CD4-positive, alpha-beta T cell treated with Interleukin-1 beta for 1 hour (primary cell): ENCODE measurements around the gene SOAT2.
A peak's percentile ranks its signal among the peaks of the same experiment; 100 is the strongest.
"Not testable (repeated sequence)": the region's sequence is repeated elsewhere in the genome, so short reads cannot be mapped to it uniquely, and the experiment has no call there.

Experiments used
- DNase-seq, 2 donors: peaks; one replicate each; pipeline ENCODE4 v3.0.0-alpha.2; 2020 to 2022

SOAT2 gene

DNA sequence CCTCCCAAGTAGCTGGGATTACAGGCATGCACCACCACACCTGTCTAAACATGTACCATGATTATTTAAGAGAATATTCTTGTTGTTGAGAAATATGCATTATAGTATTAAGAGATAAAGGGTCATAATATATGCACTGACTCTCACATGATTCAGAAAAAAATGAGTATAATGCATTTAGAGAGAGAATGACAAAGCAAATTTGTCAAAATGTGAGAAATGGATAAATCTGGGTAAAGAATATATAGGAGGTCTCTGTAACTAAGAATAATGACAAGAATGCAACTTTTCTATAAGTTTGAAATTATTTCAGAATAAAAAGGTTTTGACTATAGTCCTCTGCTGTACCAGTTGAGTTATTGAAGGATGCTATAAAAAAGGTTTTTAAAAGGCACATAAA lies 49.1 kb downstream of the SOAT2 start:
- DNase-seq, result no peak

DNA sequence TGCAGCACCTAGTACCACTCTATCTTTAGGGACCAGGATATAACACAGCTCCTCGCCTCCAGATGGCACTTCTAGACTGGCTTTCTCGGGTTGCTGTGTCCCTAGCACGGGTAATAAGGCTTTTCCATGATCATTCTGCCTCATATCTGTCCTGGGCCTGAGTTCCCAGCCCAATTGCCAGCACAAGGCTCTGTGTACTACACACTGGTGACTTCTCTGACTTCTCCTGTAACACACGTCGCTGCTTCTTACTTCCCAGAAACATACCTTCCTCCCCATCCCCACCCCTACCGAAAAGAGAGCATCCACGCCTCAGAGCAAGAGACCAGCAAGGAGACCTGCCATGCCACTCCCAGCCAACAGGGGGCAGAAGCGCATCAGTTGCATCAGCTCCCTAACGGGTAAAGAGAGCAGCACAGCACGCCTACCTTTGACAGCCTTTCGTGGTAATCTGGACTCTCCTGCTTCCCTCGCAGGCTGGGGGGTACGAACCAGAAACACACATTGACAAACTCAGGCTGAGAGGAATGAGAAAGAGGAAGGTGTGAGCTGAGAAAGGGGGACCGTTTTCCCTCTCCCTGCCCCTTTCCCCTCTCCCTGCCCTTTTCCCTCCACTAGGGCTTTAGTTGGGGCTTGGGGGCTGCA lies 56.0 kb downstream of the SOAT2 start:
- peak; percentile 86 to 91 for DNase-seq

DNA sequence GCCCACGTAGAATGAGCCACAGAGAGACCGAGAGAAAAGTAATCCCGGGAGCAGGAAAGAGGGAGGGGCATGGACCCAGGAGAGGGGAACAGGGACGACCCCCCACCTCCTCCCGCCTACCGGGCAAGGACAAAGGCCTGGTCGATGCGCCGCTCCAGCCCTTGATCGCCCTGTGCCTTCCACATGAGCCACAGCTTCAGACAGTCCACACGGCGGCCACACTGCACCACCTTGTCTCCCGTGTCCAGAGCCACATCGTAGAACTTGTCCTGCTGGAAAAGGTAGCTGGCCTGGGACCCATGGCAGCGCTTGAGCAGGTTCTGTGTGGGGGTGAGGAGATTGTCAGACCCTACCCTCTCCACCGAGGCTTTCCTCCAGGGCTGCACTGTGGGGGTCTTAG lies 56.7 kb downstream of the SOAT2 start:
- no peak for DNase-seq

DNA sequence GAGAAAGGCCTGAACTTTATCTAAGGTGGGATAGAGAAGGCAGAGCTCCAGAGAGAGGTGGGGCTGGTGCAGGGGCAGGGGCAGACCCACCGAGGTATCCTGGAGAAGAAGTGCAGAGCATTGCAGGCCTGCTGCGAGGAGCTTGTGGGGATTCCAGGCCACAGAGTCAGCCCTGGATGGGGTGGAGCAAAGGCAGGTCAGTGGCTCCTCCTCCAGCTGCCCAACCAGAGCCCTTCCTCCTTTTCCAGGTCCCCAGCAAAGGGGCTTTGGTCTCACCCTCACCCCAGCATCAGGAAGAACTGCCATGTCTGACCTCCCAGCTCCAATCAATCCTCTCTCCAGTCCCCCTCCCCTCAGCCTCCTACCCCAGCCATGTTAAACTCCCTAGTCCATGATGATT lies 57.4 kb downstream of the SOAT2 start:
- no peak for DNase-seq

DNA sequence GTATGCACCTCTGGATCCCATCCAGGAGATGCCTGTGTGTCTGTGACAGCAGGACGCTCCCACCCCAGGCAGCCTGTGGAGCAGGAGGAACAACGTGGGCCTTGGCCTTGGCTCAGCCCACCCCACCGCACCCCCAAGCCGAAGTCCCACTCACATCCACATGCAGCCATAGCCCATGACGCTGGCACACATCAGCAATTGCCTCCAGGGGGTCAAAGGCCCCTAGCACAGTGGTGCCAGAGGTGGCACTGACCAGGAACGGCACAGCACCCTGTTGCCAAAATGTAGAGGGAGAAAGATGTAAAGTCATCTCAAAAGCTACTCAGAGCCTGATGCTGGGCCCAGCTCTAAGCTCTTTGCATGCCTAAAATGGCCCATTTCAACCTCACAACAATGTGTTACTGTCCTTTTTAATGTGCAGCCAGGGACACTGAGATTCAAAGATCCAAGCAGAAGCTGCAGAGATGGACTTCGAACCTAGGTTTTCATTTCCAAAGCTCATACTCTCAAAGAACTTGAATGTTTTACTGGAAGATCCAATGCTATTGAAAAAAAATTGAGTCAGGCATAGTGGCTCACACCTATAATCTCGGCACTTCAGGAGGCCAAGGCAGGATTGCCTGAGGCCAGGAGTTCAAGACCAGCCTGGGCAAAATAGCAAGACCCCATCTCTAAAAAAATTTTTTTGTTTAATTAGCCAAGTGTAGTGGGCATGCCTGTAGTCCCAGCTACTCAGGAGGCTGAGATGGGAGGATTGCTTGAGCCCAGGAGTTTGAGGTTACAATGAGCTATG lies 58.0 kb downstream of the SOAT2 start:
- DNase-seq, result no peak

DNA sequence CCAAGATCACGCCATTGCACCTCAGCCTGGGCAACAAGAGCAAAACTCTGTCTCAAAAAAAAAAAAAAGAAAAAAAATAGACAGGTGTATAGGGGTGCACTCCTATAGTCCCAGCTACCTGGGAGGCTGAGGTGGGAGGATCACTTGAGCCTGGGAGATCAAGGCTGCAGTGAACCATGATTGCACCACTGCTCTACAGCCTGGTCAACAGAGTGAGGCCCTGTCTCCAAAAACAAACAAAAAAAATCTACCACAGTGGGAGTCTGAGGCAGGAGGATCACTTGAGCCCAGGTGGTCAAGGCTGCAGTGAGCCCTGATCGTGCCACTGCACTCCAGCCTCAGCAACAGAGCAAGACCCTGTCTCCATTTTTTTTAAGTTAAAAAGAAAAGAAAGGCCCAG lies 59.7 kb downstream of the SOAT2 start:
- DNase-seq, result not testable (repeated sequence)

DNA sequence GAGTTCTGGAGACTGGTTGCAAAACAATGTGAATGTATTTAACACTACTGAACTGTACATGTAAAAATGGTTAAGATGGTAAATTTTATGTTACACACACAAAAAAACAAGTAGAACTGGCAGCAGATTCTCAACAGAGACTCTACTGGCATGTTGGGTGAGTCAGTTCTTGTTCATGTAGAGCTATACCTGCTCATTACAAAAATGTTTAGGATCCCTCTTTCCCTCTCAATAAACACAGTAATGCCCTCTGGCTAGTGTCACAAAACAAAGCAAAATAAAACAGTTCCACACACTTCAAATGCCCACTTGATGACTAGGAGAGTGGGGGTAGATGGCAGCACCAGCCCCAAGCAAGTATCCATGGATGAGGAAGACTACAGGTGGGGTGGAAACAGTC lies 63.6 kb downstream of the SOAT2 start:
- DNase-seq, result no peak

DNA sequence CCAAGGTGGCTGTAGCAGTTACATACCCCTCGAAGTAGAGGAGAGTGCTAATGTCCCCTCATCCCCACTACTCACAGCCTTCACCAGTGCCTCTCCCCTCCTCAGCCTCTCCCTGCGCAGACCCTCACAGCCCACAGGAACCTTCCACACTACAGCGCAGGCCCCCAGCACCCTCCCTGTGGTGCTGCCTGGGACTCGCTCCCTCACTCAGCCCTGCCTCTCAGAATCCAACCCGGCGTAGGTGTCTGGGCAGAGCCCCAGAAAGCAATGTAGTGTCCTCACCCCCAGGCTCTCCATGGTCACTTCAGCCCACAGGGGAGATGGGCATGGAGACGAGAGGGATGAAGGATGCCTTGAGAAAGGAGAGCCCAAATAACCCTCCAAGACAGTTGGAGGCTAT lies 66.4 kb downstream of the SOAT2 start:
- DNase-seq, result no peak

DNA sequence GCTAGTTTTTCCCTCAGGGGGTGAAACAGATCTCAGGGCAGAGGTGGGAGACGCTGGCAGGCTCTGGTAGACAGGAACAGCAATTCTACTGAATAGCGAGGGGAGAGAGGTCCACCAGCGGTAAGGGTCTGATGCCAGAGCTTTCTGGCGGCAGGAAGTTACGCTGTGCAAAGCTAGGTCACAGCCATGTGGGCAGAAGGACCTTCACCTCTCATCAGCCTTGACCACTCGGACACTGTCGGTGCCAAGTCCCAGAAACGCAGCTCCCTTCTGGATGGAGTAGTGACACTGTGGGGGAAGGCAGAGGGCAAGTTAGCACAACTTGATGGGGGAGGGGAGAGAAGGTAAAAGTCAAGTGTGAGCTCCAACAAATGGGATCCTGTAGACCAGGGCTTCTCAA lies 66.9 kb downstream of the SOAT2 start:
- DNase-seq, result no peak

DNA sequence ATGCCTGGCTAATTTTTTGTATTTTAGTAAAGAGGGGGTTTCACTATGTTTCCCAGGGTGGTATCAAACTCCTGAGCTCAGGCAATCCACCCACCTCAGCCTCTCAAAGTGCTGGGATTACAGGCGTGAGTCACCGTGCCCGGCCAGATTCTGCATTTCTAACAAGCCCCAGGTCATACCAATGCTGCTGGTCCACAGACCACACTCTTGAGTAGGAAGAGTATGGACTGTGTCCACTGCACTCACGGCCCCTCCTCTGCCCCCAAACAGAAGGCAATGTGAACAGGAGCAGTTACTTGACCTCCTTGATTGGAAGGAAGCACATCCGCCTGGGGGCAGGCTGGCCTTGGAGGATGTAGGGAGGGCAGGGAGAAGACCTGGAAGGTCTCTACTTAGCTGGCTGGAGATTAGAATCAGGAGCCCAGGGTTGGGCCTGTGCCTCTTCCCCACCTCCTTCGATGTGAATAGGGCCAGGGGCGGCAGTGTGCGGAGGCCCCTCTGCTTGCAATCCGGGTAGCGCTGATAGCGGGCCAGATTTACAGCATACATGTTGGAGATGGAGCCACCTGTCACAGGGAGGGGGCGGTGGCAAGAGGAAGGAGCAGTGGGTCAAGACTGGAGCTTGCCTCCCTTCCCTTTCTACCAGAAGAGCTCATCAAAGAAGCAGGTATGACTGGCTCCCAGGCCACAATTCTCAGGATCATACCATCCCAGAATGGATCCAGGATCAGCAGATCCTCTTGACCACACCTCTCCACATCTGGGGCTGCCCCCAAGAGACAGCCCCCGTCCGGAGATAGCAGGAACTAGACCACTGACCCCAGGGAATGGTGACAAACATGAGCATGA lies 67.8 kb downstream of the SOAT2 start:
- no peak for DNase-seq

DNA sequence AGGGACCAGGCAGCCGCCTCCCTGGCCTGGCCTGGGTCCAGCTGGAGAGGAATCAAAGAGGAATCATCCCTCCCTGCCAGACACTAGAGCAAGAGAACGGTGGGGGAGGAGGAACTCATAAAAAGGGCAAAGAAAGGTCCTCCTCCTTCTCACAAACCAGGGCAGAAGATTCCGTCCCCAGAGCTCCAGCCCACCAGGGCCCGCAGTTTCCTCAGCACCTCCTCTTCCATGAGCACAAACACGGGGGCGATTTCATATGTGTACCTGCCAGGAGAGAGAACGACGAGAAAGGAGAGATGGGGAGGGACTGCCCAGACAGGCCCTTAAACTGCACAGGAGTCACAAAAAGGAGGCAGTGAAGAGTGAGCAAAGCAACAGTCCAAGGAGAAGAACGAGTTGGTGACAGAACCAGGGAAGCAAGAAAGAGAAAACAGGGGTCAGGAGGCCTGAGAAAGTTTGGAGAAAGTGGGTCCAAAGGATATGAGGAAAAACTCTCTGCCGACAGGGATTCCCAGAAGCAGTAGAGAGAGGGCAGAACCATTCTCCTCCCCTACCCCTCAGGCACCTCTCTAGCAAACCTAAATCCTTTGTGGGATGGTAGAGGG lies 68.5 kb downstream of the SOAT2 start:
- DNase-seq, result no peak

DNA sequence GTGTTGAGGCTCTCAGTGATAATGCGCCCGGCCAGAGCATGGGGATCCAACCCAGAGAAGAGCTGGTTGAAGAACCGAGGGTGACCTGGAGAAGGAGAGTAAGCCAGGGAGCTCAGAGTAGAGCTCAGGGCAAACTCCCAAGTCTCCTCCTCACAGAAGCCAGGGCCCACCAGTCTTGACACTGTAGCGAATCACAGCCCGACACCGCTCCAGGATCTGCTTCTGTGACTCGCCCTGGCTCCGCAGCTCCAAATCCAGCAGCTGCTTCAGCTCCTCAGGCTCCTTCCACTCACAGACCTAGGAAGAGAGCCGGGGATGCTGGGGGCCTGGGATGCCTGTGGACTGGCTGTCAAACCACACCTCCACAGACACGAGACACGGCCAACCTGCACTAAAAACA lies 69.1 kb downstream of the SOAT2 start:
- no peak for DNase-seq

DNA sequence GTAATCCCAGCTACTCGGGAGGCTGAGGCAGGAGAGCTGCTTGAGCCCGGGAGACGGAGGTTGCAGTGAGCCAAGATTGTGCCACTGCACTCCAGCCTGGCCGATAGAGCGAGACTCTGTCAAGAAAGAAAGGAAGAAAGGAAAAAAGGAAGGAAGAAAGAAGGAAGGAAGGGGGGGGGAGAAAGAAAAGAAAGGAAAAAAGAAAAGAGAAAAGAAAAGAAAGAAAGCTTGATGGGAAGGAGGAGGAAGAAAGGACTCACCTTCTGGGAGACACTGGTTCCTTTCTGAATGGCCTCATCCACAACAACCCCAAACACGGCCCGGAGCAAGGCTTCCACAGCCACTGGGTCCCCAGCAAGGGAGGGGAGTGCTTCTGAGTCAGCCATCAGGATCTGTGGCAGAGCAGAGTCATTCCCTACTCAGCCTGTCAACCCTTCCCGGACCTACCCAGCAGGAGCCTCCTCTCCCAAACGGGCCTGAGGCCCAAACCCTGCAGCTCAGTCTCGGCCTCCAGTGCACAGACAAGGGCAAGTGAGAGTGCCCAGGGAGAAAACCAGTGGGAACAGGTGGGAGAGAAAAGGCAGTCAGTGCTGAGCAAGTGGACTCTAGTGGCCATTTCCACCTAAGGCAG lies 69.9 kb downstream of the SOAT2 start:
- no peak for DNase-seq
